Measurements from ENCODE around the gene FUNDC2.
"Not testable (repeated sequence)": the region's sequence is repeated elsewhere in the genome, so short reads cannot be mapped to it uniquely, and the experiment has no call there.

The FUNDC2 gene

DNA sequence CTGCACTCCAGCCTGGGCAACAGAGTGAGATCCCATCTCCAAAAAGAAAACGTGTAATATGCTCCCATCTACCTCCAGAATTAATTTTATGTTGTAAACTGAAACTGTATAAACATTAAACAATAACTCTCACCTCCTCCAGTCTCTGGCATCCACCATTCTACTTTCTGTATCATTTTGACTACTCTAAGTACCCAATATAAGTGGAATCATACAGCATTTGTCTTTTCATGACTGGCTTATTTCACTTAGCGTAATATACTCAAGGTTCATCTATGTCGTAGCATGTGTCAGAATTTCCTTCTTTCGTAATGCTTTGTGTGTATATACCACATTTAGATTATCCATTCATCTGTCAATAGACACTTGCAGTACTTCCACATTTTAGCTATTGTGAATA, 24.8 kb upstream of the FUNDC2 start:
- TF ChIP-seq, protein P1, sequence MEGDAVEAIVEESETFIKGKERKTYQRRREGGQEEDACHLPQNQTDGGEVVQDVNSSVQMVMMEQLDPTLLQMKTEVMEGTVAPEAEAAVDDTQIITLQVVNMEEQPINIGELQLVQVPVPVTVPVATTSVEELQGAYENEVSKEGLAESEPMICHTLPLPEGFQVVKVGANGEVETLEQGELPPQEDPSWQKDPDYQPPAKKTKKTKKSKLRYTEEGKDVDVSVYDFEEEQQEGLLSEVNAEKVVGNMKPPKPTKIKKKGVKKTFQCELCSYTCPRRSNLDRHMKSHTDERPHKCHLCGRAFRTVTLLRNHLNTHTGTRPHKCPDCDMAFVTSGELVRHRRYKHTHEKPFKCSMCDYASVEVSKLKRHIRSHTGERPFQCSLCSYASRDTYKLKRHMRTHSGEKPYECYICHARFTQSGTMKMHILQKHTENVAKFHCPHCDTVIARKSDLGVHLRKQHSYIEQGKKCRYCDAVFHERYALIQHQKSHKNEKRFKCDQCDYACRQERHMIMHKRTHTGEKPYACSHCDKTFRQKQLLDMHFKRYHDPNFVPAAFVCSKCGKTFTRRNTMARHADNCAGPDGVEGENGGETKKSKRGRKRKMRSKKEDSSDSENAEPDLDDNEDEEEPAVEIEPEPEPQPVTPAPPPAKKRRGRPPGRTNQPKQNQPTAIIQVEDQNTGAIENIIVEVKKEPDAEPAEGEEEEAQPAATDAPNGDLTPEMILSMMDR (IDR thresholded peaks at IDR 0.05; ENCODE audit: low read depth, low read length), result no peak
- in situ Hi-C loops (cut with HindIII; ENCODE audit: low sequenced_read_pairs), result no loop called here
- DNase-seq (ENCODE audit: low read depth, low spot score), result no peak
- H3K4me3 ChIP-seq (ENCODE audit: low read depth, low read length), result no peak overlapping the region

DNA sequence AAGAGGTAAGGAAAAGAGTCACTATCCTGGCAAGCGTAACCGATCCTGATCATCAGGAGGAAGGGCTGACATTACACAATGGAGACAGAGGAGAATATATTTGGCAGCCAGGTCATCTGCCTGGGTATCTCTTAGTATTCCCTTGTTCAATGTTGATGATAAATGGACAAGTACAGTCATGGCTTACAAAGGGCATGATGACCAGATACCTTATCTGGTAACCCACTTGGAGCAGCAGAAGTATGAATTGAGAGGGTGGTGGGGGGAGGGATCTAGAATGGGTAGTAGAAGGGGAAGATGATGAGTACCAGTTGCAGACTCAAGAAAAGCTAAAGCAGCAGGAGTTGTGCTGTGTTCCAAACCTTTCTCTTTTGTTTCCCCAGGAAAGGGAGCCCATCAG, 21.5 kb upstream of the FUNDC2 start:
- TF ChIP-seq, protein P1 (IDR thresholded peaks at IDR 0.05; ENCODE audit: low read depth, low read length), result no peak
- no peak overlapping the region for H3K4me3 ChIP-seq (ENCODE audit: low read depth, low read length)
- no peak for DNase-seq (ENCODE audit: low read depth, low spot score)
- in situ Hi-C loops (cut with HindIII; ENCODE audit: low sequenced_read_pairs), result no loop called here

DNA sequence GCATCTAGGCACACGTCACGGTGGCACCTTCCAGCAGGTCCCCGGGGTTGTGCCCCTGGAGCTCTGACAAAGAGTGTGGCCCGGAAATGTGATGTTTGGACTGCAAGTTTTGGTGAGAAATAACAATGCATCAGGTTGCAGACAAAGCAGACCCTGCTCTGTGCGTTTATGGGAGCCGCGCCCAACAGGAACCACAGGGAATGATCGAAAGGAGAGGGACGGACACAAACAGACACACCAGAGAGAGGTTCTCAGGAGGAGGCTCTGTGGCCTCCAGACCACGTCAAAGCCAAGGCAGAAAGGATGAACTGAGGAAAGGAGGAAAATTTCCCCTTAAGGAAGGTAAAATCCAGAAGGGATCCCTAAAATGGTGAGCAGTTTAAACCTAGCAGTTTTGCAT, 20.3 kb upstream of the FUNDC2 start:
- in situ Hi-C loops (cut with HindIII; ENCODE audit: low sequenced_read_pairs); DNase-seq (ENCODE audit: low read depth, low spot score); H3K4me3 ChIP-seq (ENCODE audit: low read depth, low read length): not testable (repeated sequence)

DNA sequence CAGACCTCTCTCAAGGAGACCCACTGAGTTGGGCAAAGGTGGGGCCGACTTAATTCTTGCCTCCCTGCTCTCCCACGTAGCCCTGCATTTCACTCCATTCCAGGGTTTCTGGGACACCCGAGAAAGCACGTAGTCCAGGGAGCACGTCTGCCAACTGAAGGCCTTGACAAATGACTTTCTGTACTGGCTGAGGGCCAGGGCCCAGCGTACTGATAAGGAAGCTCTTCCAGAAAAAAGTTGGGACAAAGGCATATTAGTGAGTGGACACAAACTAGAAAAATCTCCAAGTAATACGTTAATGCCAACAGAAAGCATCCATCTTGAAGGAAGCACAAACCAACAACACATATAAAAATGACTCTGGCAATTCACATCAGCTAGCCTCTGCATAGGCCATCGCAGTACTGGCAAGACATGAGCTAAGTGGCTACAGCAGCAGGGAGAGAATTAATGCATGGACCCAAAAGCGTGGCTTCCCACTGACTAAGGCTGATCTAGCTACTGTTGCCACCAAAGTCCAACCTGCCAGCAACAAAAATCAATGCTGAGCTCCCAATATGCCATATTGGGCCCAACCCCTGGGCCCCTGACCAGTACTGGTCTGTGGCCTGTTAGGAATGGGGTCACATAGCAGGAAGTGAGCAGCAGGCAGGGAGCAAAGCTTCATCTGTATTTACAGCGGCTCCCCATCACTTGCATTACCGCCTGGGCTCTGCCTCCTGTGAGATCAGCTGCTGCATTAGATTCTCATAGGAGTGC, 19.6 kb upstream of the FUNDC2 start:
- H3K4me3 ChIP-seq (ENCODE audit: low read depth, low read length); DNase-seq (ENCODE audit: low read depth, low spot score); in situ Hi-C loops (cut with HindIII; ENCODE audit: low sequenced_read_pairs): not testable (repeated sequence)

DNA sequence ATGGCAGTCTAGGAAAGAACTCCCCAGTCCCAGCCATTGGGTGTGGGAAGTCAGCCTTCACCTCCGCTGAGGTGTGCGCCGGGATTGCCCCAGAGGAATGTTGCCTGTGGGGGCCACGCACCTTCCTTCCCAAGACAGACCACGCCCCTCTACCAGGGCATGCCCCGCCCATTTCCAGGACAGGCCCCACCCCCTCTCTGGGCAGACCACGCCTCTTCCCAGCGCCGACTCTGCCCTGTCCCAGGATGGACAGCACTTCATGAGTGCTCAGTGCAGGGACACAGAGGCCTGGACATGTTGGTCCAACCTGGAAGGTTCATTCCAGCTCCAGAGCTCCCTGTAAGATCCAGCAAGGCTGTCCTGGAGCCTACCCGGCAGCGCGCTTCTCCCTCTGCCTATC, 18.1 kb upstream of the FUNDC2 start:
- H3K4me3 ChIP-seq (ENCODE audit: low read depth, low read length); DNase-seq (ENCODE audit: low read depth, low spot score); in situ Hi-C loops (cut with HindIII; ENCODE audit: low sequenced_read_pairs): not testable (repeated sequence)

DNA sequence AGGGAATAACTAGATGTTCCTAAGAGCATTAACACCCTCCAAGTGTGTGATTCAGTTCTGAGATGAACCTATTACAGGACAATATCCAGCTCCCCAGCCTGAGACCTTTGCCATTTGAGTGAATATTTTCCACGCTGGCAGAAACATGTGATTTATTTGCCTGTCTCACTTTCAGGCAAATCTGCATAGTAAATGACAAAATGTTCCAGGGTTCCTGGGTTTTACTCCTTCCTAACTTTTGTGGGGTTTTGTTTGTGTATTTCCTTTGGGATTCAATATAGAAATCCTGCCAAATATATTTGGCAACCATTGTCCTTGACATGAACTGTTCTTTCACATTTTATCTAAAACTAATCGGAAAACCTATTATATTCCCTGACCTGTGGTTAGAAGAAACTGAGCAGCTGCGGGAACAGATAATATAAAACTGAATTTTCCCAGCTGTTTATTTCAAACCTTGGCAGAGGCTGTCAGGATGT, 16.6 kb upstream of the FUNDC2 start:
- no peak for DNase-seq (ENCODE audit: low read depth, low spot score)
- H3K4me3 ChIP-seq (ENCODE audit: low read depth, low read length), result no peak overlapping the region
- in situ Hi-C loops (cut with HindIII; ENCODE audit: low sequenced_read_pairs), result no loop called here
- TF ChIP-seq, protein P1 (IDR thresholded peaks at IDR 0.05; ENCODE audit: low read depth, low read length), result no peak

DNA sequence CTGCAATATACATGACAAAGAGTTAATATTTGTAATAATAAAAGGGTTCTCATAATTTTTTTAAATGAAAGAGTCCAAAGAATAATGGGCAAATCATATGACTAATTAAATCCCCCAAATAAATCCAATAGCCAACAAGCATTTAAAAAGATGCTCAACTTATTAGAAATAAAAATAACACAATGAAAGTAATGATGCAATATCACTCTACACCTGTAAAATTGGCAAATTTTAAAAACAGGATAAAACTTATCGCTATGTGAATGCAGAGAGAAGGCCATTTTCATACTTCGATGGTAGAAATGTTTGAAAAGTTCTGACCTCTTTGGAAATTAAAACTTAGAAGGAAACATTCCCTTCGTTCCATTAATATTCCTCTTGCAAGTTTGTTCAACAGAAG, 6.1 kb upstream of the FUNDC2 start:
- no peak overlapping the region for H3K4me3 ChIP-seq (ENCODE audit: low read depth, low read length)
- TF ChIP-seq, protein P1 (IDR thresholded peaks at IDR 0.05; ENCODE audit: low read depth, low read length), result no peak
- no peak for DNase-seq (ENCODE audit: low read depth, low spot score)
- in situ Hi-C loops (cut with HindIII; ENCODE audit: low sequenced_read_pairs), result no loop called here

DNA sequence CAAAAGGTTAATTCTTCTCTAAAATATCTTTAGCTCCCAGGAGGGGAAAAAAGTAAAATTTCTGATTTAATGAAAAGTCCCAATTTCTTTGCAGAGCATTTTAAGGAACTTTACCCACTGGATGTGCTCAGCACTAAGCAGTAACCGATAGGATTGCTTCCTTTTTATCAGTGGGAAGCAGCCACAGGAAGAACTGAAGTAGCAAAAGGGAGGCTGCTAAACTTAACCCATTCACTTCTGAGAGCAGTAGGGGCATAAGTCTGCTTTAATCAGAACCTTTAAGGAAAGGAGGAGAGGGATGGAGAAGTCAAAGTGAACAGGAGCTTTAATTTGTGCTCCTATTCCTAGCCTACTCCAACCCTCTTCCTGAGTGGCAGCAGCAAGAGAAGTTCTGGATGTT, 4.1 kb upstream of the FUNDC2 start, which contains the start of gene F8:
Gene F8 (minus strand): TSS at position 139 of the 400 bp plus-strand sequence. CDS start 171 bp downstream, outside the sequence.
- in situ Hi-C loops (cut with HindIII; ENCODE audit: low sequenced_read_pairs), result no loop called here
- DNase-seq (ENCODE audit: low read depth, low spot score), result no peak
- no peak within 1 kb of the TSS for H3K4me3 ChIP-seq (ENCODE audit: low read depth, low read length)
- TF ChIP-seq, protein P1 (IDR thresholded peaks at IDR 0.05; ENCODE audit: low read depth, low read length), result no peak
